HT1080 (cell line): ENCODE data around the gene YY2. TPM values are rescaled to one million over a fixed set of nuclear protein-coding genes. Genes with fewer than 3 reads are reported as not detected.
"Not testable (repeated sequence)": the region's sequence is repeated elsewhere in the genome, so short reads cannot be mapped to it uniquely, and the experiment has no call there.

Experiments
- DNase-seq: peaks from one replicate; pipeline ENCODE4 v3.0.0-alpha.2; 2015; ENCODE audit warnings: low read depth
- small RNA-seq: library from RNA; depleted of rRNA; stranded (forward); fragments of <200 nt; gene quantifications from one replicate; pipeline ENCODE3, GENCODE V24; 2014
- total RNA-seq: library from RNA; depleted of rRNA; stranded (reverse); fragments of >200 nt; shearing (Covaris generic); gene quantifications from 2 replicates; pipeline ENCODE4 v1.2.3, GENCODE V29; 2014; rRNA removed

Gene YY2
- total RNA-seq, 1 experiment from 2014 or later = 1.0 TPM

- DNase-seq = not testable (repeated sequence)
Observed at GRCh38 chrX:21874182-21874581, 18.4 kb downstream of the YY2 start.

GRCh38 chrX:21875013-21875412 lies 19.2 kb downstream of the YY2 start:
- no peak for DNase-seq

- no peak for DNase-seq
Observed at GRCh38 chrX:21881881-21882574, 26.2 kb downstream of the YY2 start.

GRCh38 chrX:21883258-21883657 lies 27.5 kb downstream of the YY2 start:
- DNase-seq = no peak

- no peak for DNase-seq
Observed at GRCh38 chrX:21885568-21885967, 29.8 kb downstream of the YY2 start.

- no peak for DNase-seq
Observed at GRCh38 chrX:21905313-21905712, 49.5 kb downstream of the YY2 start.

GRCh38 chrX:21905953-21906352 lies 50.2 kb downstream of the YY2 start:
- no peak for DNase-seq

GRCh38 chrX:21907260-21907659 lies 51.5 kb downstream of the YY2 start:
- no peak for DNase-seq

Small RNA genes within 50 kb of the gene (small RNA-seq; reads per million reads assigned to genes)
- not detected for gene U73479.1

Other genes starting within 250 kb of the YY2 start
- gene KLHL34, start 197.7 kb upstream of the YY2 start, total RNA-seq = not detected in 2 replicates
- not detected in 2 replicates for gene SMPX, start 97.9 kb upstream of the YY2 start, total RNA-seq
- gene MBTPS2, start 16.4 kb upstream of the YY2 start, total RNA-seq = 3.5 and 6.6 TPM in 2 replicates
- 325 and 334 TPM in 2 replicates for gene SMS, start 84.7 kb downstream of the YY2 start, total RNA-seq
- gene PHEX, start 176.3 kb downstream of the YY2 start, total RNA-seq = 0.47 and 0.59 TPM in 2 replicates